ENCODE measurements around the gene ZFP36L1. TPM values are rescaled to one million over a fixed set of nuclear protein-coding genes. Genes with fewer than 3 reads are reported as not detected.

Gene ZFP36L1
- total RNA-seq, 1 experiment from 2014 or later, result 102 TPM

- in situ Hi-C loops (cut with HindIII; ENCODE audit: low pct_unique_long_range_greater_than_20kb, low sequenced_read_pairs), result no loop called here
- DNase-seq (ENCODE audit: low read depth), result no peak
These were observed 36.8 kb downstream of the ZFP36L1 start for GRCh38 chr14:68756000-68756481.

GRCh38 chr14:68755016-68755353, 37.9 kb downstream of the ZFP36L1 start:
- in situ Hi-C loops (cut with HindIII; ENCODE audit: low pct_unique_long_range_greater_than_20kb, low sequenced_read_pairs), result no loop called here
- DNase-seq (ENCODE audit: low read depth), result no peak

- no peak for DNase-seq (ENCODE audit: low read depth)
- in situ Hi-C loops (cut with HindIII; ENCODE audit: low pct_unique_long_range_greater_than_20kb, low sequenced_read_pairs), result no loop called here
These were observed 39.2 kb downstream of the ZFP36L1 start for GRCh38 chr14:68753690-68754089.

DNA sequence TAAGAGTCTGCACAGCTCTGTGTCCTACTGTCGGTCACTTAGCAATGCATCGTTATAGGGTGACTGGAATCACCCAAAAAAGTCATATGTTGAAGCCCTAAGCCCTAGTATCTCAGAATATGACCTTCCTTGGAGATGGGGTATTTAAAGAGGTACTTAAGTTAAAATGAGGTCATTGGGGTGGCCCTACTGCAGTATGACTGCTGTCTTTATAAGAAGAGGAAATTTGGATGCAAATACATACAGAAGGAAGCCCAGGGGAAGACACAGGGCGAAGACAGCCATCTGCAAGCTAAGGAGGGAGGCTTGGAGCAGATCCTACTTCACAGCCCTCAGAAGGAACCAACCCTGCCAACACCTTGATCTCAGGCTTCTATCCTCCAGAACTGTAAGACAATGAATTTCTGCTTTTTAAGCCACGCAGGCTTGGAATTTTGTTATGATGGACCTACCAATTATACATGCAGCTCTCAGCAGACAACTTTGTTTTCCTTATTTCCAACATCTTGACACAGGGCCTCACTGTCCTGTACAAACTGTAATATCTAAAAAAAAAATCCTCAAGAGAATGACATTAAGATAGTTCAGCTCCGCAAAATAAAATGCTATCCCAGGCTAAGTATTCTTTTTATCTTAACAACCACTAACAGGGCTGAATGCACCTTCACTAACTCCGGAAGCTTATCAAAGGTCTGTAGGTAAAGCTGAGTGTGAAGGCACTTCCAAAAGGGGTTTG, 40.4 kb downstream of the ZFP36L1 start:
- in situ Hi-C loops (cut with HindIII; ENCODE audit: low pct_unique_long_range_greater_than_20kb, low sequenced_read_pairs), result no loop called here
- no peak for DNase-seq (ENCODE audit: low read depth)

DNA sequence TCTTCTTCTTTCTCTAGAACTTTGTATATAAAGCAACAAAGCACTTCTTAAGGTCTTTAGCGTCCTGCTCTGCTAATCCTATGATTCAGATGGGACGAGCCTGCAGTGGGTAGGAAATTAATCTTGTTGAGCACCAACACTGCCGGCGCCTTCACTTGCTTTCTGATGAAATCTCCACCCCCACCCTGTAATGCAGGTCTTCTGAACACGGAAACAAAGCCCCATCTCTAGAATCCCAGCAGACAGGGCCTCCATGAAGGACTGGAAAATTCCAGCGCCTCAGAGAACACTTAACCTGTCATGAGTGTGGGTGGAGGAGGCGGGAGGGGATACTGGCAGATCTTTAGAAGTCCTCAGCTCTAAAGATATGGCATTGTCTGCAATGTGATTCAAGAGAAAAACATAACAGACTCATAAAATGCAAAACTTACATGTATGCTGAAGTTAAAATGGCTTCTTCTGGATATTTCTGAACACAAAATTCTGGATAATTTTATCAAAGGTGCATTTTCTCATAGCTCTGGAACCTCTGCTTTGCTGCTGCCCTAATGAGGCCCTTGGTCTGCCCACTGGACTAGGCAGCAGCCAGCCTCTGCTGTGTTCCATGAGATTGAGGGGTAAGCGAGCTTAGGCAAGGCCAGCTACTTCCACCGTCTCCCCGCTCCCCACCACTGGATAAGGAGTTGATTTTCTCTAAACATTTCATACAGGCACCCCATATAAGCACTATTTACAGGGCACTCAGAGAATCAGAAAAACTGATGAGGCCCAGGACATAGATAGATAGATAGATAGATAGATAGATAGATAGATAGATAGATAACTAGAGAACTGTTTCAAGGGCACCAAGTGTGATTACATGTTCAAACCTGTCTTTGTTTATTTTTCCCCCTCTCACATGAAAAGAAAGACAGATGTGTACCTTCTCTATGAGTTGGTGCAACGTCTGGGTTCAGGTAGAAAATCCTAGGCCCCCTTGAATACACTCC, 43.1 kb downstream of the ZFP36L1 start:
- DNase-seq (ENCODE audit: low read depth), result no peak
- in situ Hi-C loops (cut with HindIII; ENCODE audit: low pct_unique_long_range_greater_than_20kb, low sequenced_read_pairs), result no loop called here

- no peak for DNase-seq (ENCODE audit: low read depth)
- in situ Hi-C loops (cut with HindIII; ENCODE audit: low pct_unique_long_range_greater_than_20kb, low sequenced_read_pairs), result no loop called here
These were observed 44.2 kb downstream of the ZFP36L1 start for GRCh38 chr14:68748691-68749090.

DNA sequence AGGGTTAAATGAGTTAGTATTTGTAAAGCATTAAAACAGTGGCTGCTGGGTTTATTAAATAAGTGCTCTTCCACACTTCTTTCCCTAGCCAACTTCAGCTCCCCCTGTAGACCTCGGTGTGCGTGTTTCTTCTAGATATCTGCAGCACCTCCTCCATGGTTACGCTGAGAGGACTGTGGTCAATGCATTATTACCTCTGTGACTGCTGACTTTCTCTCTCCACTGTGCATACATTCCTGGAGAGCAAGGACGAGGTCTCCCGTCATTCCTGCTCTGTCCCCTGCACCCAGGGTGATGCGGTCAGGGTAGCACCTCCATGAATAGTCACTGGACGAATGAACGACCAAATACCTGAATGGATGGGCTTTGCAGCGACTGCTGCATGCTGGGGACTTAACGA, 44.6 kb downstream of the ZFP36L1 start:
- in situ Hi-C loops (cut with HindIII; ENCODE audit: low pct_unique_long_range_greater_than_20kb, low sequenced_read_pairs), result no loop called here
- DNase-seq (ENCODE audit: low read depth), result no peak

DNA sequence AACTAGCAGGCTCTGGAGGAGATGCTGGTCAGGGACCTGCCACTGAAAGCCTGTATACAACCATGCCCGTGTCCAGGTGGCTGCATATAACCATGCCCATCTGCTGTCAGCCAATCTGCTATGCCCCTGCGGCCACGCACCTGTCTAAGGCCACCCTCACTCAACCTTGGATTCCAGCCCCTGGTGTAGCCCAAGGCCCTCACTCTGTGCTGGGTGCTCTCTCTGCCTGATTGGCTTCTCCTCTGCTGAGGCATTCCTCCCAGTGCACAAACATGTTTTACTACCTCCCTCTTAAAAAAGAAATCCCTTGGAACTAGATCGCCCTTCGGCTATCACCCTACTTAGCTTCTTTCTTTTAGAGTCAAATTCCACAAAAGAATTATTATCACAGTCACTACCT, 45.5 kb downstream of the ZFP36L1 start:
- in situ Hi-C loops (cut with HindIII; ENCODE audit: low pct_unique_long_range_greater_than_20kb, low sequenced_read_pairs), result no loop called here
- DNase-seq (ENCODE audit: low read depth), result no peak

DNA sequence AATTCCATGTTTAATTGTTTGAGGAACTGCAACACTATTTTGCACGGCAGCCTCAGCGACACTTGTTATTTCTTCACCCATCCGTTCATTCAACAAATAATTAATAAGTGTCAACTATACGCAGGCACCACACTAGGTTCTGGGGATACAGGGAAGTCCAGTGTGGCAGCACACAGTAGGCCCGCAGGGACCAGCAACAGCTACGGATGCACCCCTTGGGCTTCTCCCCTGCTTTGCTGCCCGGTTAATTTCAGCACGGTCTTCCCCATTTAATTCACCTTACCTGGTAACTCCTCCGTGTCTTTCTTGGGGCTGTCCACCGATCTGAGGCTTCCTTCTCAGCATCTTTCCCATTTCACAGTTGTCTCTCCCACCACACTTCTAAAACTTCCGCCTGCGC, 48.3 kb downstream of the ZFP36L1 start:
- in situ Hi-C loops (cut with HindIII; ENCODE audit: low pct_unique_long_range_greater_than_20kb, low sequenced_read_pairs), result no loop called here
- no peak for DNase-seq (ENCODE audit: low read depth)

GRCh38 chr14:68741839-68742470, 50.9 kb downstream of the ZFP36L1 start:
- DNase-seq (ENCODE audit: low read depth), result no peak
- in situ Hi-C loops (cut with HindIII; ENCODE audit: low pct_unique_long_range_greater_than_20kb, low sequenced_read_pairs), result no loop called here

DNA sequence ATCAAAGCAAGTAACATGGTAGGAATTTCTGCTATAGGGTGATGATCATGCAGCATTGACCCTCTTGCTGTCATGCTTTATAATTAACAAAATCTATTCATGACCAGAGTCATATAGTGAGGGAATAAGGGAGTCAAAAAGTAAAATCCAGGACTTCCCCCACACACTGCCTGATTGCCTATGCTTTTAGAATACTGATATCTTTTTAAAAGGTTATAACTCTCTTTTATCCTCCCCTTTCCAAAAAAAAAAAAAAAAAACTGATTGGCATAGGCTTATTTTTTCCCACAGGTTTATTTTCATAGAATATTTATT, 51.4 kb downstream of the ZFP36L1 start:
- no peak for DNase-seq (ENCODE audit: low read depth)
- in situ Hi-C loops (cut with HindIII; ENCODE audit: low pct_unique_long_range_greater_than_20kb, low sequenced_read_pairs), result no loop called here

DNA sequence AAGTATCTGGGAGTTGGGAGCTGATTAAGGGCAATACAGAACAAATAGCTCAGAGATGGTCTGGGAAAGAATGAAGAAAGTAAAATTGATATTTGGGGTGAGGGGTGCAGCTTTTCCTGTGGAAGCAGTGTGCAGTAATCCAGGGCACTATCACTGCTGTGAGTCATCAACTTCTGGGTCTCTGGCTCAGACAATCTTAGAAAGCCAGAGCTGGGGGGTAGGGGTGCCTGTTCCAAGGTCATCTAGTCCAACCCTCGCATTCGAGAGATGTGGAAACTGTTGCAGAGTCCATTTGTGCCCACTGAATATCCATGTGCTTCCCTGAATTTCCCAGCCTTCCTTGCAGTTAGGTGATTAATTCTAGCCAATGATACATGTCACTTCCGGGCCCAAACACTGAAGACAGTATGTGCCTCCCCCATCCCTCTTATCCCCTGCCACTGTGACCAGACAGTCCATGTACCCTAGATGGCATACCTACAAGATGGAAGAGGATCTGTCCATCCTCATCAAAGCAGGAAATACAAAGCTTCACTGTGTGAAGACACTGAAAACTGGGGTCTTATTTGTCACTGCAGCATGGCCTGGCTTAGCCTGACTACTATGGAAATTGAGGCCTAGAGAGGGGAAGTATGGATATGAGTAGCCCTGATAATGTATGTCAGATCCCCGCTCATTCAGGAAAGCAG, 51.9 kb downstream of the ZFP36L1 start:
- in situ Hi-C loops (cut with HindIII; ENCODE audit: low pct_unique_long_range_greater_than_20kb, low sequenced_read_pairs), result no loop called here
- no peak for DNase-seq (ENCODE audit: low read depth)

DNA sequence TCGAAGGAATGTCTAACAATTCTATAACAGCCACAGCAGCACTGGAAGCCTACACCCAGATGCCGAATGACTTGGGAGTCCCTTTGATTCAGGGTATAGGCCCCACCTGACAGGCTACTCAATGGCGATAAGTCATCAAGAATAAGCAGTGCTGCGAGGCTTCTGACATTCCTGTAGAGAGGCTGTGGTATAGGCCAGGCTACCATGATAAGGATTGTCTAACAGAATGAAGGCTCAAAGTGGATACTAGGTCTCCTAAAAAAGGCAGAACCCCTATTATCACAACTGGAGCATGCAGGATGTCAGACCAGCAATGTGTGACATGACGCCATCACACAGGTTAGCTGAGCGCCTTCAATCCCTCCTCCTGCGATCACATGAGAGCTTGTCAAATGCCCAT, 53.2 kb downstream of the ZFP36L1 start:
- in situ Hi-C loops (cut with HindIII; ENCODE audit: low pct_unique_long_range_greater_than_20kb, low sequenced_read_pairs), result no loop called here
- no peak for DNase-seq (ENCODE audit: low read depth)

DNA sequence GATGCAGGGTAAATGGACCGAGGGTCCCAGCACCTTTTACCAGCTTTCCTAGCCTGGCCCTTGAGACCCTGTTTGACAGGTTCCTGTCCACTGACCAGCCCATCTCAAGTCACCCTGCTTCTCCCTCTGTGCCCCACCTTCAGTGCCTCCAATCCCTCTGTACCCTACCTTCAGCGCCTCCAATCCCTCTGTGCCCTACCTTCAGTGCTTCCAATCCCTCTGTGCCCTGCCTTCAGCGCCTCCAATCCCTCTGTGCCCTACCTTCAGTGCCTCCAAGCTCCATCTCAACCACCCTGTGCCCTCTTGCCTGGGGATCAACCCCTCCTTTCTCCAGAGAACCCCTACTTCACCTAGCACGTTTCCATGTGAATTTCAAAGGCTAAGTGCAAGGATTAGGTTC, 54.3 kb downstream of the ZFP36L1 start:
- no peak for DNase-seq (ENCODE audit: low read depth)
- in situ Hi-C loops (cut with HindIII; ENCODE audit: low pct_unique_long_range_greater_than_20kb, low sequenced_read_pairs), result no loop called here

Other genes with a start within 250 kb of the ZFP36L1 start
- 53.5 and 57.0 TPM in 2 replicates for gene ACTN1, start 186.2 kb upstream of the ZFP36L1 start, total RNA-seq (2014; rRNA removed; shearing (Covaris generic); ENCODE audit: low replicate concordance)